ENCODE results near the gene MAGEA1.
"Not testable (repeated sequence)": the region's sequence is repeated elsewhere in the genome, so short reads cannot be mapped to it uniquely, and the experiment has no call there.

The MAGEA1 gene

GRCh38 chrX:153179131-153179530 lies at the start of gene MAGEA1:
Gene MAGEA1, plus strand, starts transcription at chrX:153179284. Its CDS starts 3,106 bp downstream, at chrX:153182390.
- DNase-seq (ENCODE audit: low read depth in 2 of 2): no peak

- DNase-seq (ENCODE audit: low read depth in 2 of 2): not testable (repeated sequence)
These were observed 46.2 kb upstream of the MAGEA1 start for GRCh38 chrX:153132924-153133323.

- not testable (repeated sequence) for DNase-seq (ENCODE audit: low read depth in 2 of 2)
These were observed 40.0 kb upstream of the MAGEA1 start for GRCh38 chrX:153139074-153139473.

GRCh38 chrX:153146288-153146687 lies 32.8 kb upstream of the MAGEA1 start:
- DNase-seq (ENCODE audit: low read depth in 2 of 2): not testable (repeated sequence)

GRCh38 chrX:153153516-153153915 lies 25.6 kb upstream of the MAGEA1 start:
- no peak for DNase-seq (ENCODE audit: low read depth in 2 of 2)

- no peak for DNase-seq (ENCODE audit: low read depth in 2 of 2)
These were observed 21.6 kb upstream of the MAGEA1 start for GRCh38 chrX:153157450-153157849.

GRCh38 chrX:153158319-153158718 lies 20.8 kb upstream of the MAGEA1 start:
- no peak for DNase-seq (ENCODE audit: low read depth in 2 of 2)

- no peak for DNase-seq (ENCODE audit: low read depth in 2 of 2)
These were observed 17.1 kb upstream of the MAGEA1 start for GRCh38 chrX:153161952-153162351.

- no peak for DNase-seq (ENCODE audit: low read depth in 2 of 2)
These were observed 14.4 kb upstream of the MAGEA1 start for GRCh38 chrX:153164733-153165132.

- not testable (repeated sequence) for DNase-seq (ENCODE audit: low read depth in 2 of 2)
These were observed 10.7 kb upstream of the MAGEA1 start for GRCh38 chrX:153168423-153168822.

- DNase-seq (ENCODE audit: low read depth in 2 of 2): no peak
These were observed 2.7 kb downstream of the MAGEA1 start for GRCh38 chrX:153181822-153182221.

- no peak for DNase-seq (ENCODE audit: low read depth in 2 of 2)
These were observed 5.7 kb downstream of the MAGEA1 start for GRCh38 chrX:153184787-153185186.

- no peak for DNase-seq (ENCODE audit: low read depth in 2 of 2)
These were observed 11.3 kb downstream of the MAGEA1 start for GRCh38 chrX:153190381-153190780.

- no peak for DNase-seq (ENCODE audit: low read depth in 2 of 2)
These were observed 21.4 kb downstream of the MAGEA1 start for GRCh38 chrX:153200462-153200861.

GRCh38 chrX:153206425-153207046 lies 27.5 kb downstream of the MAGEA1 start:
- no peak for DNase-seq (ENCODE audit: low read depth in 2 of 2)

- DNase-seq (ENCODE audit: low read depth in 2 of 2): no peak
These were observed 30.3 kb downstream of the MAGEA1 start for GRCh38 chrX:153209347-153209746.

- DNase-seq (ENCODE audit: low read depth in 2 of 2): no peak
These were observed 35.9 kb downstream of the MAGEA1 start for GRCh38 chrX:153214934-153215333.

- DNase-seq (ENCODE audit: low read depth in 2 of 2): no peak
These were observed 37.8 kb downstream of the MAGEA1 start for GRCh38 chrX:153216926-153217325.

- no peak for DNase-seq (ENCODE audit: low read depth in 2 of 2)
These were observed 46.5 kb downstream of the MAGEA1 start for GRCh38 chrX:153225438-153226098.

- DNase-seq (ENCODE audit: low read depth in 2 of 2): peak in 1 of 2 donors; percentile 7
These were observed 47.5 kb downstream of the MAGEA1 start for GRCh38 chrX:153226344-153227185.

Measured in stimulated activated CD8-positive, alpha-beta memory T cell treated with anti-CD3 and anti-CD28 coated beads, Interleukin-15, amount 100 ng/mL, for 48 hours (primary cell).